Esophagus muscularis mucosa (tissue), 4 donors: ENCODE data around the gene SGPP2. TPM values are rescaled to one million over a fixed set of nuclear protein-coding genes. Genes with fewer than 3 reads are reported as not detected.

Experiments
- DNase-seq: peaks from one replicate; pipeline ENCODE4 v3.0.0-alpha.2; 2017; ENCODE audit errors: extremely low spot score
- H3K27ac ChIP-seq, 4 donors: fragments of 200-600 bp; sonication (generic); replicated peaks in 1 of 4; 1 replicate in 3 of 4; 2 replicates in 1 of 4; pipeline ENCODE4 v1.5.1; 2016 to 2019; ENCODE audit warnings: mild to moderate bottlenecking in 1 of 4
- H3K27me3 ChIP-seq, 4 donors: fragments of 200-600 bp; sonication (generic); one replicate each; pipeline versions ENCODE4 v1.5.1 to v1.6.0; 2016 to 2019
- H3K36me3 ChIP-seq, 4 donors: fragments of 200-600 bp; sonication (generic); one replicate each; pipeline ENCODE4 v1.5.1; 2016 to 2019
- H3K4me1 ChIP-seq, 4 donors: fragments of 200-600 bp; sonication (generic); one replicate each; pipeline ENCODE4 v1.5.1; 2016 to 2019
- H3K4me3 ChIP-seq, 4 donors: fragments of 200-600 bp; sonication (generic); 1 replicate in 2 of 4; 2 replicates in 2 of 4; pipeline ENCODE4 v1.5.1; 2016 to 2019; ENCODE audit warnings: mild to moderate bottlenecking in 4 of 4, moderate library complexity in 1 of 4
- H3K9me3 ChIP-seq, 4 donors: fragments of 200-600 bp; sonication (generic); 1 replicate in 3 of 4; 2 replicates in 1 of 4; pipeline ENCODE4 v1.5.1; 2016 to 2019
- EP300 ChIP-seq: sonication (generic); formaldehyde crosslinking; IDR thresholded peaks from one replicate; pipeline ENCODE4 v1.6.1; 2017; ENCODE audit warnings: antibody characterized with exemption
- POLR2A ChIP-seq: fragments of 450-650 bp; IDR thresholded peaks from one replicate; pipeline ENCODE4 v1.6.1; 2017; ENCODE audit warnings: antibody characterized with exemption, moderate library complexity, mild to moderate bottlenecking, low read depth
- POLR2AphosphoS5 ChIP-seq, 2 donors: sonication (generic); formaldehyde crosslinking; IDR thresholded peaks; one replicate each; pipeline ENCODE4 v1.6.1; 2017; ENCODE audit warnings: antibody characterized with exemption in 2 of 2
- WGBS: methylation state at CpG from one replicate; pipeline ENCODE4 v1.1.5; 2018; 5-methylcytosine and 5-hydroxymethylcytosine counted together
- intact Hi-C: fragments of 100-400 bp; cut with DNase I; formaldehyde crosslinking; loops from one replicate; pipeline ENCODE4 v1.15.1; 2023
- total RNA-seq, 4 donors: library from RNA; depleted of rRNA; stranded (reverse); fragments of >200 nt; gene quantifications; one replicate each; pipeline versions ENCODE4 v1.1.0 to v1.2.1, GENCODE V29; 2016
- TF ChIP-seq, protein P1 (sequence below), 3 experiments: fragments of 200-600 bp in 2 of 3; fragments of 450-650 bp in 1 of 3; sonication (generic) in 2 of 3; IDR thresholded peaks; one replicate each; pipeline ENCODE4 v1.5.1; 2017 to 2019; ENCODE audit warnings: antibody characterized with exemption in 3 of 3, mild to moderate bottlenecking in 2 of 3, moderate library complexity in 1 of 3

The SGPP2 gene
- total RNA-seq, 4 donors from 2014 or later, result 0.32 to 0.83 (median 0.52) TPM

DNA sequence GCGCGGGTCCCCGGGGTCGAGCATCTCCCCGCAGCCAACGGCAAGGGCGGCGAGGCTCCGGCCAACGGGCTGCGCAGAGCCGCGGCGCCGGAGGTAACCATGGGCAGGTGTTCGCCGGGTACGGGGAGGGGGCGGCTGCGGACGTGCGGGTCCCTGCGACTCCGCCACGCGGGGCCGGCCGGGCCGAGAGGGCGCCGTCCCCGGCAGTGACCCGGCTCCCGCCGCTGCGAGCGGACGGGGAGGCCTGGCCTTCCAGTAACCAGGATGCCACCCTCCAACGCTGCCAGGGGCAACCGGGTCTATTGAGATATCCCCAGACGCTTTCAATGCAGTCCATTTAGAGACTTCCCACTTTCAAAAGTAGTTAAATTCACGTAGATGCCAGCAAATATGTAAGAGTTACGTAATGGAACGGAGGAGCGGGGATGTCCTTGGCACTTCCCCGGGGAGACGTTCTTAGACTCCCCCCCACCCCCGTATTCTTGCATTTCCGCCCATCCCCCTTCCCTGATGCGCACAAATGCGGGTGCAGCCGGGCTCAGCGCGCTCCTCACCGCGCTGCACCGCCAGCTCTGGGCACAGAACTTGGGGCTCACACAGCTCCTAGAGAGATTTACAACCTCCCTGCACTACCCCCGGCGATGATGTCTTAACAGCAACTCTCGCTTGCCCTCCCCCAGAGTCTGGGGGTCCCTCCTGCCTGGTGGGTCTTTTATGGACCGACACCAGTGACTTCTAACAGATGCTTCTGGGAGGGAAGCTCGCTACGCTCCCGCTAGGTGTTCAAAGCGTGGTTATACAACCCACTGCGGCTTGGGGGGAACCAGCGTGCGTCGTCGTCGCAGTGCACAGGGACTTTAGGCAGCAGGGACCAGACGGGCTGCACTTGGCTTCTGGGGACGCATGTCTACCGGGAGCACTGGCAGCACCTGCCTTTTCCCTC lies 657 bp downstream of the SGPP2 start:
- no peaks in the 10 kb centered on the region for H3K36me3 ChIP-seq
- intact Hi-C loops, result no loop called here
- peaks cover 0 to 19% (median 16%) of the 10 kb centered on the region in 4 donors for H3K4me1 ChIP-seq
- no peaks in the 10 kb centered on the region for H3K9me3 ChIP-seq
- DNase-seq, result peak; percentile 57
- TF ChIP-seq, protein P1, sequence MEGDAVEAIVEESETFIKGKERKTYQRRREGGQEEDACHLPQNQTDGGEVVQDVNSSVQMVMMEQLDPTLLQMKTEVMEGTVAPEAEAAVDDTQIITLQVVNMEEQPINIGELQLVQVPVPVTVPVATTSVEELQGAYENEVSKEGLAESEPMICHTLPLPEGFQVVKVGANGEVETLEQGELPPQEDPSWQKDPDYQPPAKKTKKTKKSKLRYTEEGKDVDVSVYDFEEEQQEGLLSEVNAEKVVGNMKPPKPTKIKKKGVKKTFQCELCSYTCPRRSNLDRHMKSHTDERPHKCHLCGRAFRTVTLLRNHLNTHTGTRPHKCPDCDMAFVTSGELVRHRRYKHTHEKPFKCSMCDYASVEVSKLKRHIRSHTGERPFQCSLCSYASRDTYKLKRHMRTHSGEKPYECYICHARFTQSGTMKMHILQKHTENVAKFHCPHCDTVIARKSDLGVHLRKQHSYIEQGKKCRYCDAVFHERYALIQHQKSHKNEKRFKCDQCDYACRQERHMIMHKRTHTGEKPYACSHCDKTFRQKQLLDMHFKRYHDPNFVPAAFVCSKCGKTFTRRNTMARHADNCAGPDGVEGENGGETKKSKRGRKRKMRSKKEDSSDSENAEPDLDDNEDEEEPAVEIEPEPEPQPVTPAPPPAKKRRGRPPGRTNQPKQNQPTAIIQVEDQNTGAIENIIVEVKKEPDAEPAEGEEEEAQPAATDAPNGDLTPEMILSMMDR (IDR thresholded peaks at IDR 0.05), result no peak
- no peak for TF ChIP-seq POLR2AphosphoS5 (IDR thresholded peaks at IDR 0.05)
- no peak for TF ChIP-seq EP300
- no peak for TF ChIP-seq POLR2A
- peaks cover 0 to 44% (median 15%) of the 10 kb centered on the region in 4 donors for H3K27me3 ChIP-seq
- H3K27ac ChIP-seq, result no peak overlapping the region
- 23% methylated on average over 31 of the region's 74 CpGs for WGBS
- peak overlapping the region; percentile 55 to 58 (median 56) for H3K4me3 ChIP-seq

DNA sequence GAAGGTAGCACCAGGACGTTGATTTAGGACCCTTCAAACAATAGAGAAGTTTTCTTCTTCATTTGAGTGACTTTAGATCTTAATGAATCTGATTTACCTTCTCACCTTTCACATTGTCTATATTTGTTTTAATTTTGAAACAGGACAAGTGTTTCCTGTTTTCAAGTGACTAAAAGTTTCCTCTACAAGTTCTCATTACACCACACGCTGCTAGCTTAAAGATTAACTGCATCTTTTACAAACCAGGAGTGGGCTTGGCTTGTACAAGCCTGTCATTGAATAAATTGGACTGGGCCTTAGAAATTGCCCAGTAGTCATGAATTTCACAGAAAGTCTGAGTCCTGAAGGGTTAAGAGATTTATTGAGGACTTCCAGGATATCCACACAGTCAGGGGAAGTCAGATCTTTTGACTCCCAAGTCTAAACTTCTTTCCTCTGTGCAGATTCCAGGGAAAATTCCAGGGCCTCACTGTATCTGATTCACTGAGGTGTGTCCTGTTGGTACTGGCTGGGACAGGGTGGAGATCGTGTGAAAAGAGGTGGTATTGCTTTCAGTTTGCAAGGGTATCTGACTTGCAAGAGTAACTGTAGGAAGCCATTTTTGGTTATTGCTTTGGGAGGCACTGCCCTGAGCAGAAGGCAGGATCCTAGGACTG lies 3.4 kb downstream of the SGPP2 start:
- Histone ChIP-seq H3K4me3 (no peak overlapping the region), H3K27me3 (peaks cover 0 to 30% (median 15%) of the 10 kb centered on the region in 4 donors), H3K27ac (no peak overlapping the region), H3K36me3 (no peaks in the 10 kb centered on the region), H3K4me1 (peaks cover 0 to 19% (median 16%) of the 10 kb centered on the region in 4 donors), H3K9me3 (no peaks in the 10 kb centered on the region)
- 79% methylated on average over 3 of the region's 3 CpGs for WGBS
- TF ChIP-seq POLR2AphosphoS5 (IDR thresholded peaks at IDR 0.05) (no peak), EP300 (no peak), POLR2A (no peak)
- TF ChIP-seq, protein P1 (IDR thresholded peaks at IDR 0.05), result no peak
- DNase-seq, result peak; percentile 50
- intact Hi-C loops, result no loop called here

DNA sequence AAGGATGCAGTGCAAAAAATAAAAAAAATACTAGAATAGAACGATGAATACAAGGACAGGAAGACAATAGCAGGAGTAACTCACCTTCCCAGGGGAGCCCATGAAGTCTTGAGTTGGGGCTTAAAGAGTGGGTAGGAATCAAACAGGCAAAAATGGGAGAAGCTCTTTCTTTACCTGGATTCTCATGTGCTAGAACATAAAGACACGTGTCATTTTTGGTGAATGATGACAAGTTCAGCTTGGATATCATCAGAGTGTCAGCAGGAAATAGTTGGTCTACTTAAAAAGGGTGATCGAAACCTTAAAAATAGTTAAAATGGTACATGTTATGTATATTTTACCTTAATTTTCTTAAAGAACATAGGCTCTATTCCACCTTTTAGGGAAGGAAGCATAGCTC lies 5.7 kb downstream of the SGPP2 start:
- 90% methylated on average over 3 of the region's 3 CpGs for WGBS
- peaks cover 0 to 7% (median under 1%) of the 10 kb centered on the region in 4 donors for H3K27me3 ChIP-seq
- DNase-seq, result no peak
- H3K36me3 ChIP-seq, result no peaks in the 10 kb centered on the region
- no peak overlapping the region for H3K4me3 ChIP-seq
- intact Hi-C loops, result no loop called here
- no peaks in the 10 kb centered on the region for H3K9me3 ChIP-seq
- peaks cover 0 to 5% (median 2%) of the 10 kb centered on the region in 4 donors for H3K4me1 ChIP-seq
- no peak overlapping the region for H3K27ac ChIP-seq
- TF ChIP-seq EP300 (no peak), POLR2AphosphoS5 (IDR thresholded peaks at IDR 0.05) (no peak), POLR2A (no peak)
- TF ChIP-seq, protein P1 (IDR thresholded peaks at IDR 0.05), result no peak

DNA sequence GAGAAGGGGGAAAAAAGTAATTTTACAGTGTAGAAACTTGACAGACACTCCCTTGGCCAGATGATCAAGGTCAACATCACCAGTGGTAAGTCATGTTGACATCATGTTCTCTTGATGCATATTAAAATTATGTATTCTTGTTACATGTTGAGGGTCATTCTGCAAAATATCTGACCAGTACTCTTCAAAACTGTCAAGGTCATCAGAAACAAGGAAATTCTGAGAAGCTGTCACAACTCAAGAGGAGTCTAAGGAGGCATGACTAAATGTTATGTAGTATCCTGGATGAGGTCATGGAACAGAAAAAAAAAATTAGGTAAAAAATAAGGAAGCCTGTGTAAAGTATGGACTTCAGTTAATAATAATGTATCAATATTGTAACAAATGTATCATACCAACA lies 6.3 kb downstream of the SGPP2 start:
- DNase-seq, result no peak
- Histone ChIP-seq H3K9me3 (no peaks in the 10 kb centered on the region), H3K4me3 (no peak overlapping the region), H3K27ac (no peak overlapping the region), H3K36me3 (no peaks in the 10 kb centered on the region), H3K27me3 (peaks cover 0 to under 1% (median 0%) of the 10 kb centered on the region in 4 donors), H3K4me1 (no peaks in the 10 kb centered on the region)
- intact Hi-C loops, result no loop called here
- no peak for TF ChIP-seq POLR2A
- no peak for TF ChIP-seq POLR2AphosphoS5 (IDR thresholded peaks at IDR 0.05)
- TF ChIP-seq, protein P1 (IDR thresholded peaks at IDR 0.05), result no peak
- no peak for TF ChIP-seq EP300
